ENCODE data around the gene LAMP2. TPM values are rescaled to one million over a fixed set of nuclear protein-coding genes. Genes with fewer than 3 reads are reported as not detected.
"Not testable (repeated sequence)": the region's sequence is repeated elsewhere in the genome, so short reads cannot be mapped to it uniquely, and the experiment has no call there.

Gene LAMP2
- total and polyA plus RNA-seq, 2 experiments from 2014 or later, result 24.4 to 40.9 TPM

DNA sequence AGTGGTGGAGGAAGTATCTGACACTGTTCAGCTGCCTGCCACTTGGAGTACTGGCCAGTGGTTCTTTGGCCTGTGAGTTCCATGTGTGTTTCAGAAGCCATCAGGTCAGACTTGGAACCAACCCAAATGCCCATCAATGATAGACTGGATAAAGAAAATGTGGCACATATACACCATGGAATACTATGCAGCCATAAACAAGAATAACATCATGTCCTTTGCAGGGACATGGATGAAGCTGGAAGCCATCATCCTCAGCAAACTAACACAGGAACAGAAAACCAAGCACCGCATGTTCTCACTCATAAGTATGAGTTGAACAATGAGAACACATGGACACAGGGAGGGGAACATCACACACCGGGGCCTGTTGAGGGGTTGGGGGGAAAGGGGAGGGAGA, 21.0 kb upstream of the LAMP2 start:
- H3K36me3 Mint-ChIP-seq (ENCODE audit: low read depth); H3K4me3 Mint-ChIP-seq; H3K4me2 ChIP-seq; ATAC-seq; H3K4me1 Mint-ChIP-seq; H2AFZ ChIP-seq; H3K79me2 ChIP-seq (replicated peaks; ENCODE audit: insufficient read depth); H3K9me2 ChIP-seq (ENCODE audit: insufficient read depth); H4K20me1 ChIP-seq (replicated peaks; ENCODE audit: insufficient read depth); H3K27ac Mint-ChIP-seq; H3F3A ChIP-seq (replicated peaks; ENCODE audit: low read depth); H3K27me3 ChIP-seq (ENCODE audit: insufficient read depth); H3K27me3 Mint-ChIP-seq (ENCODE audit: insufficient read depth, low read depth, poor library complexity); H3K4me1 ChIP-seq (ENCODE audit: insufficient read depth); H3K4me3 ChIP-seq; H3K27ac ChIP-seq (ENCODE audit: low read depth); H3K36me3 ChIP-seq (ENCODE audit: insufficient read depth); H3K9me3 Mint-ChIP-seq; DNase-seq (ENCODE audit: low spot score): not testable (repeated sequence)

DNA sequence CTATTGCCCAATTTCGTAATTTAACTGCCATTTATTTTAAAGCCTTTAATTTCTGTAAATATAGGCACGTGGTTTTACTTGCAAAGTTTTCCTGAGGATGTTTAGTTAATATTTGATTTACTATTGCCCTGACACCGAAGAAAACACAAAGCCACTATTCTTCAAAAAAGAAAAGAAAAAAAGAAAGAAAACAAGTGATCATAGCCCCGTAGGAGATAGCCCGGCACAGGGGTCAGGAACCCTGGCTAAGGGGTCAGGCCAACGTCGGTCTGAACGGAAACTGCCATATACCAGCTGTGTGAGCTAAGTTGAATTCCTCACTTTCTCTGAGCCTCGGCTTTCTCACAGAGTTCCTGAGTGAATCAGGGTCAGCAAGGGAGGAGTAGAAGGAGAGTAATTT, 17.7 kb upstream of the LAMP2 start:
- no peaks in the 10 kb centered on the region for H3K79me2 ChIP-seq (replicated peaks; ENCODE audit: insufficient read depth)
- H3K36me3 ChIP-seq (ENCODE audit: insufficient read depth), result no peaks in the 10 kb centered on the region
- H2AFZ ChIP-seq, result no peak overlapping the region
- peak overlapping the region; percentile 64; the same call in 1 of the 2 replicates for H3K4me2 ChIP-seq
- Mint-ChIP-seq H3K4me1 (no peaks in the 10 kb centered on the region), H3K27ac (no peak overlapping the region), H3K9me3 (no peaks in the 10 kb centered on the region), H3K4me3 (peak overlapping the region; percentile 36; the same call in 1 of the 3 replicates), H3K27me3 (ENCODE audit: insufficient read depth, low read depth, poor library complexity) (no peaks in the 10 kb centered on the region), H3K36me3 (ENCODE audit: low read depth) (no peaks in the 10 kb centered on the region)
- H3K9me2 ChIP-seq (ENCODE audit: insufficient read depth), result no peaks in the 10 kb centered on the region
- peak overlapping the region; percentile 47; the same call in 1 of the 2 replicates for H3K4me3 ChIP-seq
- no peaks in the 10 kb centered on the region for H3F3A ChIP-seq (replicated peaks; ENCODE audit: low read depth)
- H3K27me3 ChIP-seq (ENCODE audit: insufficient read depth), result no peaks in the 10 kb centered on the region
- no peak overlapping the region for H3K27ac ChIP-seq (ENCODE audit: low read depth)
- H4K20me1 ChIP-seq (replicated peaks; ENCODE audit: insufficient read depth), result no peaks in the 10 kb centered on the region
- H3K4me1 ChIP-seq (ENCODE audit: insufficient read depth), result no peaks in the 10 kb centered on the region
- no peak for ATAC-seq
- TF ChIP-seq EZH2 (IDR thresholded peaks at IDR 0.05; ENCODE audit: low read depth, unreplicated experiment) (no peak), CREB1 (CRISPR knock-in tag; IDR thresholded peaks at IDR 0.05; ENCODE audit: low read depth) (no peak), NANOG (IDR thresholded peaks at IDR 0.05; ENCODE audit: borderline replicate concordance) (no peak), ZNF114 (CRISPR knock-in tag; IDR thresholded peaks at IDR 0.05) (no peak), JUNB (IDR thresholded peaks at IDR 0.05; ENCODE audit: unreplicated experiment) (no peak), STAT1 (IDR thresholded peaks at IDR 0.05; ENCODE audit: unreplicated experiment) (no peak), CTCF (conservative IDR thresholded peaks at IDR 0.05; ENCODE audit: low read depth in 2 of 2) (no peak), POLR2AphosphoS5 (IDR thresholded peaks at IDR 0.05; ENCODE audit: low read depth) (no peak), ZNF331 (CRISPR knock-in tag; IDR thresholded peaks at IDR 0.05; ENCODE audit: low read depth) (no peak)
- TF ChIP-seq, protein P1, sequence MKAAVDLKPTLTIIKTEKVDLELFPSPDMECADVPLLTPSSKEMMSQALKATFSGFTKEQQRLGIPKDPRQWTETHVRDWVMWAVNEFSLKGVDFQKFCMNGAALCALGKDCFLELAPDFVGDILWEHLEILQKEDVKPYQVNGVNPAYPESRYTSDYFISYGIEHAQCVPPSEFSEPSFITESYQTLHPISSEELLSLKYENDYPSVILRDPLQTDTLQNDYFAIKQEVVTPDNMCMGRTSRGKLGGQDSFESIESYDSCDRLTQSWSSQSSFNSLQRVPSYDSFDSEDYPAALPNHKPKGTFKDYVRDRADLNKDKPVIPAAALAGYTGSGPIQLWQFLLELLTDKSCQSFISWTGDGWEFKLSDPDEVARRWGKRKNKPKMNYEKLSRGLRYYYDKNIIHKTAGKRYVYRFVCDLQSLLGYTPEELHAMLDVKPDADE (IDR thresholded peaks at IDR 0.05), result no peak
- TF ChIP-seq, protein P2, sequence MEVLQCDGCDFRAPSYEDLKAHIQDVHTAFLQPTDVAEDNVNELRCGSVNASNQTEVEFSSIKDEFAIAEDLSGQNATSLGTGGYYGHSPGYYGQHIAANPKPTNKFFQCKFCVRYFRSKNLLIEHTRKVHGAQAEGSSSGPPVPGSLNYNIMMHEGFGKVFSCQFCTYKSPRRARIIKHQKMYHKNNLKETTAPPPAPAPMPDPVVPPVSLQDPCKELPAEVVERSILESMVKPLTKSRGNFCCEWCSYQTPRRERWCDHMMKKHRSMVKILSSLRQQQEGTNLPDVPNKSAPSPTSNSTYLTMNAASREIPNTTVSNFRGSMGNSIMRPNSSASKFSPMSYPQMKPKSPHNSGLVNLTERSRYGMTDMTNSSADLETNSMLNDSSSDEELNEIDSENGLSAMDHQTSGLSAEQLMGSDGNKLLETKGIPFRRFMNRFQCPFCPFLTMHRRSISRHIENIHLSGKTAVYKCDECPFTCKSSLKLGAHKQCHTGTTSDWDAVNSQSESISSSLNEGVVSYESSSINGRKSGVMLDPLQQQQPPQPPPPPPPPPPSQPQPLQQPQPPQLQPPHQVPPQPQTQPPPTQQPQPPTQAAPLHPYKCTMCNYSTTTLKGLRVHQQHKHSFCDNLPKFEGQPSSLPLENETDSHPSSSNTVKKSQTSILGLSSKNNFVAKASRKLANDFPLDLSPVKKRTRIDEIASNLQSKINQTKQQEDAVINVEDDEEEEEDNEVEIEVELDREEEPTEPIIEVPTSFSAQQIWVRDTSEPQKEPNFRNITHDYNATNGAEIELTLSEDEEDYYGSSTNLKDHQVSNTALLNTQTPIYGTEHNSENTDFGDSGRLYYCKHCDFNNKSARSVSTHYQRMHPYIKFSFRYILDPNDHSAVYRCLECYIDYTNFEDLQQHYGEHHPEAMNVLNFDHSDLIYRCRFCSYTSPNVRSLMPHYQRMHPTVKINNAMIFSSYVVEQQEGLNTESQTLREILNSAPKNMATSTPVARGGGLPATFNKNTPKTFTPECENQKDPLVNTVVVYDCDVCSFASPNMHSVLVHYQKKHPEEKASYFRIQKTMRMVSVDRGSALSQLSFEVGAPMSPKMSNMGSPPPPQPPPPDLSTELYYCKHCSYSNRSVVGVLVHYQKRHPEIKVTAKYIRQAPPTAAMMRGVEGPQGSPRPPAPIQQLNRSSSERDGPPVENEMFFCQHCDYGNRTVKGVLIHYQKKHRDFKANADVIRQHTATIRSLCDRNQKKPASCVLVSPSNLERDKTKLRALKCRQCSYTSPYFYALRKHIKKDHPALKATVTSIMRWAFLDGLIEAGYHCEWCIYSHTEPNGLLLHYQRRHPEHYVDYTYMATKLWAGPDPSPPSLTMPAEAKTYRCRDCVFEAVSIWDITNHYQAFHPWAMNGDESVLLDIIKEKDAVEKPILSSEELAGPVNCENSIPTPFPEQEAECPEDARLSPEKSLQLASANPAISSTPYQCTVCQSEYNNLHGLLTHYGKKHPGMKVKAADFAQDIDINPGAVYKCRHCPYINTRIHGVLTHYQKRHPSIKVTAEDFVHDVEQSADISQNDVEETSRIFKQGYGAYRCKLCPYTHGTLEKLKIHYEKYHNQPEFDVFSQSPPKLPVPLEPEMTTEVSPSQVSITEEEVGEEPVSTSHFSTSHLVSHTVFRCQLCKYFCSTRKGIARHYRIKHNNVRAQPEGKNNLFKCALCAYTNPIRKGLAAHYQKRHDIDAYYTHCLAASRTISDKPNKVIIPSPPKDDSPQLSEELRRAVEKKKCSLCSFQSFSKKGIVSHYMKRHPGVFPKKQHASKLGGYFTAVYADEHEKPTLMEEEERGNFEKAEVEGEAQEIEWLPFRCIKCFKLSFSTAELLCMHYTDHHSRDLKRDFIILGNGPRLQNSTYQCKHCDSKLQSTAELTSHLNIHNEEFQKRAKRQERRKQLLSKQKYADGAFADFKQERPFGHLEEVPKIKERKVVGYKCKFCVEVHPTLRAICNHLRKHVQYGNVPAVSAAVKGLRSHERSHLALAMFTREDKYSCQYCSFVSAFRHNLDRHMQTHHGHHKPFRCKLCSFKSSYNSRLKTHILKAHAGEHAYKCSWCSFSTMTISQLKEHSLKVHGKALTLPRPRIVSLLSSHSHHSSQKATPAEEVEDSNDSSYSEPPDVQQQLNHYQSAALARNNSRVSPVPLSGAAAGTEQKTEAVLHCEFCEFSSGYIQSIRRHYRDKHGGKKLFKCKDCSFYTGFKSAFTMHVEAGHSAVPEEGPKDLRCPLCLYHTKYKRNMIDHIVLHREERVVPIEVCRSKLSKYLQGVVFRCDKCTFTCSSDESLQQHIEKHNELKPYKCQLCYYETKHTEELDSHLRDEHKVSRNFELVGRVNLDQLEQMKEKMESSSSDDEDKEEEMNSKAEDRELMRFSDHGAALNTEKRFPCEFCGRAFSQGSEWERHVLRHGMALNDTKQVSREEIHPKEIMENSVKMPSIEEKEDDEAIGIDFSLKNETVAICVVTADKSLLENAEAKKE (CRISPR knock-in tag; IDR thresholded peaks at IDR 0.05), result no peak
- no peak for DNase-seq (ENCODE audit: low spot score)
